NCI-H69 (cell line): ENCODE measurements around the gene GPR3.
"Not testable (repeated sequence)": the region's sequence is repeated elsewhere in the genome, so short reads cannot be mapped to it uniquely, and the experiment has no call there.

ENCODE experiments used
- DNase-seq: peaks from one replicate; lab custom pipeline; 2025; lab: John Stamatoyannopoulos, UW

Gene GPR3

DNA sequence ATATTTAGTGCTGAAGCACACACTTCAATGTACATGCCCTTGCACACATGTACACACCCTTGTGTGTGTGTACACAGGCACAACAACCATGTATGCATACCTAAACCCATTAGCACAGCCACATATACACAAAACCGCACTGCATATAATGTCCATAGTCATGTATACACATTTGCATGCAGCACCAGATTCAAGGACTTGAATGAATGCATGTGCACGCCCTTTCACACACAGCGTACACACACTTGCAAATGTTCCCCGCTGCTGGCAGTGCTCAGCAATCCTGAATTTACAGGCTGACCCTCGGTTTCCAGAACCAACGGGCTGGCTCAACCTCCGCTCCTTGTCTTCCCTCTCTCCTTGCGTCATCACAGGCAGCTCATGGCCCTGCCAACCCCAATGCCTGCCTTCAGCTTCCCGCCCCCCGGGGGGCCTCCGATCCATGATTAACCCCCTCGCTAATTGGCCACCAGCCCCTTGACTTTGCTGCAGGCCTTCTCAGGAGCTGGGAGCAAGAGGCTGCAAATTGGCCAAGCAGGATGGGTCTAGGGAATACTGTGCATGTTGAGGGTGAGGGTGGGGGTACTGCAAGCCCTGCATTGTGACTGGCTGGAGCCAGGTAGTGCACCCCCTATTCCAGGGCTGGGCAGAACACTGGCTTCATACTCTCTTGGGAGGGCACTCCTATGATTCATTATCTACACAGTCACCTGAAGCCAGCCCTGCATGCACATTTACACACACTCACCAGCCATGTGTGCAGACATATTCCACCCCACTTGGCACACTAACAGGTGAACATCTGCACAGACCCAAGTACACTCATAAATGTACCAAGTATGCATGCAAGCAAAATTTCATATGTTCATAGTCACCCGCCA is 7.9 kb downstream of the GPR3 start:
- DNase-seq = peak; percentile 61

DNA sequence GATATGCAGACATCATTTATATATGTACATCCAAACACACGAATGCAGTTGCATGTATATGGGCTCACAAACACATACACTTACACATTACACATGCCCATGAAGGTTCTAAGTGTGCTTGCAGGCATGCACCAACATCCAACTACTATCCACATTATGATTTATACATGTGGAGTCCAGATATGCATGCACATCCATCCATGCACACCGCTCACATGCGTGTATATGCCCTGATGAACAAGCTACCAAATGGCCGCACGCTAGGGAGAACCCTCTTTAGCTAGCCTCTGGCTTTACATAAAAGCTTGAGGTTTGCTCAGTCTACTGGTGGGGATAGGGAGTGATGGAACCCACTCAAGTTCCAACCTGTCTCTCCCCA is 8.5 kb downstream of the GPR3 start:
- DNase-seq = no peak

DNA sequence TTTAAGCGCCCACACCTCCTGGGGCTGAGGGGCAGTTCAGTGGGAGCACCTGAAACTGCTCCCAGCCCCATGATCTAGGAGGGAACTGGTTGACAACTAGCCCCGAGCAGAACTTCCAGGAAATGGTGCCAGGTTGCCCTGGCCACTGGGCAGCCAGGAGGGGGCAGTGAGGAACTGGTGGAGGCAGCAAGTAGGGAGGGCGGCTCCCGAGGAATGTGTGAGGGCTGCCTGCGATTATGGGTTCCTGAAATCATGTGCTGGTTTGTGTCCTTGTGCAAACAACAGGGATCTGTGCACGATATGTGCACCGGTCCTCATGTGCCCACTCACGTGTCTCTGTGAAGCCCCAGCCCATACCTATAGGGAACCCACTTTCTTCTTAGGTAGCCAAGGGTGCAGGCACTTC is 9.9 kb downstream of the GPR3 start:
- DNase-seq = peak; percentile 30

DNA sequence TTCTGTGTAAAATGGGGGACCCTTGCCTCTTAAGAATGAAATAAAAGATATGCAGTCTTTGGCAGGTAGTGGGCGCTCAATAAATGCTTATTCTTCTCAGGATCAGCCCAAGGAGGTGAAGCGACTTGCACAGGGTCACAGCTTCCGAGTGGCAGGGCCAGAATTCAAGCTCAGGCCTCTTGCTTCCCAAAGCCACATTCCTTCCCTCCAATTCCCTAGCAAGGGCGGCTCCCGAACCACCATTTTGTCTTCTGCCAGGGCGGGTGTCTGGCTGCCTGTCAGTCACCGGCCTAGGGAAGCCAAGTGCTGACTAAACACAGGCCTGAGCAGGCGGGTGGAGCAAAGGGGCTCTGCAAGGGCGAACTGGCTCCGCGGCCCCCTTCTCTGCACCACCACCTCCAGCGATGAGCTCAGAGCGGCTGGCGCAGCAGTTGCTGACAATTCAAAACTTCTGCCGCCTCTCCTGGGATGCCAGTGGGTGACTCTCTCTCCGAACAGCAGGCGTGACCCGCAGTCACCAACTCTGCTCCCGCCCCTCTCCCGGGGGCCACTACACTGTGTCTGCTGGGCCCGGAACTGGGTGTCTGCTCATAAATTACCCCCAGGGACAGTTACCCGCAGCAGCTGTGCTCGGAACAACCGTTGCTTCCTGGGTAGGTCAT is 10.8 kb downstream of the GPR3 start:
- peak; percentile 2 for DNase-seq

DNA sequence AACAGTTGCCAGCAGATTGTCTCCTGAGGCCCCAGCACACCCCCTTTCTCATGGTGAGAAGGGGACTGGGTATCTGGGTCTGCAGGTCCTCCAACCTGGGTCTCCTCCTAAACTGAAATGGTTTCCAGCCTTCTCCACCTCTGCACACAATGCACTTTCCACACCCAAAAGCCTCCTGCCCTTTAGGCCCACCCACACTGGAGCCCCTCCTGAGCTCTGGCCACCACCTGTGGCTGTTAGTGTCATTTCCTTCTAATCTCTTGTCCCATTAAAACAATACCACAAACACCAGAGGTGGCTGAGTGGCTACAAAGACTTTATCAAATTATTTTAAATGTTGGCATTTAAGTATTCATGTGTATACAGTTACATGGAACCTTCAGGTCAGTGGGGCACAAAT is 11.5 kb downstream of the GPR3 start:
- no peak for DNase-seq

DNA sequence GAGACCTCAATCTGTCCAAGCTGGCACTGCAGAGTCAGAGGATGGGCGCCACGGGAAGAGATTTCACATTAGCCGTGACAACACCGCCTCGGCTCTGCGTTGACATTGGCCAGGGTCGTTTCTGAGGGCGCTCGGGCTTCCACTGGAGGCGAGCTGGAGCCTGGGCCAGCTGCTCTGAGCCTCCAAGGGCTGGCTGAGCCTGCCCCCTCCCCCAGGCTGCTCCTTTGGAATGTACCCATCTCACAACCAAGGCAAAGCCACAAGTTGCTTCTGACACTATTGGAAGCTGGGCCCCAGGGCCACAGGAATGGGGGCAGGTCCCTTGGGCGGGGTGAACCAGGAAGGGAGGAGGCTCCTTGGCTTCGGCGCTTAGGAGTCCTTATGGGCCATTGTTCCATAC is 12.7 kb downstream of the GPR3 start:
- no peak for DNase-seq

DNA sequence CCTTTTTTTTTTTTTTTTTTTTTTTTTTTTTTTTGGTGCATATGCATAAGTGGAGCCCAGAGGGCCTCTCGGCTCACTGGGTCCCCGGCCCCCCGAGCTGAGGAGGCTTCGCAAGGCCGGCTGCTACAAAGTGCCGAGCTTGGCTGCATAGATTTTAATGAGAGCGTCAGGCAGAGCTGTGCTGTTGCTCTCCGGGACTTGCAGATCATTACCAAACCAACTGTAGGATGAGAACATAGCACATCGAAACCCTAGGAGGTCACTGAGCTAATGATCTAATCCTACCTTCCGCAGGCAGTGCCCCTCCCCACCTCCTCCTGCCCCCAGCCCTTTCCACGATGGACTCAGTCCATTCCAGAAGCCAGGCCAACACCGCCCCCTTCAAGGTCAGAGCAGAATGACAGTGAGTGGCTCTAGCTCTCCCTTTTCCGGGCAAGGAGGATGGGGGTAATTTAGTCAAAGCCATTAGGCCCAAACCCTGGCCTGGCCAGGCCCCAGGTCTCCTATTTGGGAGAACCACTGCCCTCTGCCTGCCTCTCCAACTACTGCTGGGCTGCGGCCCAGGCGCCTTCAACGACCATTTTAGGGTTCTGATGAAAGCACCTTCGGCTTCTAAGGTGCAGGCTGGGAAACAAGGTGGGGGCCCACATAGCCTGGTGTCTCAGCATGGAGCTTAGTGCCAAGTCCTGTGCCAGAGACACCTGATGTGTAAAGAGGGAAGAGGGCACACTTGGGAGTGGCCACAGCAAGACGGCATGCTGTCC is 13.4 kb downstream of the GPR3 start:
- DNase-seq = not testable (repeated sequence)

DNA sequence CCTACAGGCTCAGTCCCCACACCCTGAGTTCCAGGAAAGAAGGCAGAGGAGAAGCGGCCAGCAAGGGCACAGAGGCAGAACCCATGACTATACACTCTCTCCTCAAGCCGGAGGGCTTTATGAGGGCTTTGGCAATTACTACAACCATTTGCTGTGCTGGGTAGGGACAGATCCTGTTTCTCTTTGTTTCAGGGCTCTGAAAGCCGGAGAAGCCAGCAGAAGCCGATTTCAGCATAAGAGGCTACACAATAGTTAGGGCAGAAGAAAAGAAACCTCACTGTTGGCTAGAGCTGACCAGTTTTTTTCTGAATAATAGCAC is 13.9 kb downstream of the GPR3 start:
- no peak for DNase-seq

DNA sequence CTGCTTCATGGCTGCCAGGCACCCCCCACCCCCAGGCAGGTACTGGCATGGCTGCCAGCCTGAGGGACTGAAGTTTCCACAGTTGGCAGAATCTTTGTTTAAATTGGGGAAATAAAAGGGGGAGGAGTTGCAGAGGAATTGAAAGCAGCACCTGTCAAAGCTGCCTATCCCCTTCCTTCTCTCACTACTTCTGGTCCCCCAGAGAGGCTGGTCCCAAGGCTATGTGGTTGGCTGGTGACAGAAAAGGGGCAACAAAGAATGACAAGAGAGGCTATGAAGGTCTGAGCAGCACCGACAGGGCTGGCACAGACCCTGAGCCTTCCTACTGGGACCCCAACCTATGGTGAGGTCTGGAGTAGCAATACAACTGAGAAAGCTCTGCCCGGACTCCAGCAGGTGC is 14.4 kb downstream of the GPR3 start:
- not testable (repeated sequence) for DNase-seq

DNA sequence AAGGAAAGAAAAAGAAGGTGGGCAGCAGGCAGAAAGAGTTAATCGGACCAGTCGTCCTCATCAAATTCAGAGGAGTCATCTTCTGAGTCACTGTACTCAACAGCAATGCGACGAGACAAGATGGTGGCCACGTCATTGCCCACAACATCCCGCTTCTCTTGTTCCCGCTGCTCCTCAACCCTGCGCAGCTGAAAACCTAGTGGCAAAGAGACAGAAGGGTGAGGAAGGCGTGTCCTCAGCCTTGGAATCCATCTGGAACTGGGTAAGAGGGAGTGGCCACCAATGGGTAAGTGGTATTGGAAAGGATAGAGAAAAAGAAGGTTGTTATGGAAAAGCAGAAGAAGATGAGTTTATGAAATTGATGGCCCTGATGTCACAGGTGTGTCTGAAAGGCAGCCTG is 15.7 kb downstream of the GPR3 start:
- no peak for DNase-seq

DNA sequence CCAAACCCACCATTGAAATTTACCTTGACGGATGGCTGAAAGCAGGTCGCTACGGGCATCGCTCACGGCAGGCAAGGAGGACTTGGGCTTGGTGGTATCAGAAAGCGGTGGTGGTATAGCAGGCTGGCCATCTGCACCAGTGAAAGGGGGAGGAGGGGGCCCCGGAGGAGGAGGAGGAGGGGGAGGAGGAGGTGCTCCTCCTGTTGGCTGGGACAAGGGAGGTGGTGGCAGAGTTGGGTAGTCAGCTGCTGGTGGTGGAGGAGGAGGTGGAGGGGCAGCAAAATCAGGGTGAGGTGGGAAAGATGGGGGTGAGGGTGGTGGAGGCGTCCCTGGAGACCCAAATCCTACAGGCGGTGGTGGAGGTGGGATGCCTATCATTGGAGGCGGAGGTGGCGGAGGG is 17.2 kb downstream of the GPR3 start:
- DNase-seq = no peak

DNA sequence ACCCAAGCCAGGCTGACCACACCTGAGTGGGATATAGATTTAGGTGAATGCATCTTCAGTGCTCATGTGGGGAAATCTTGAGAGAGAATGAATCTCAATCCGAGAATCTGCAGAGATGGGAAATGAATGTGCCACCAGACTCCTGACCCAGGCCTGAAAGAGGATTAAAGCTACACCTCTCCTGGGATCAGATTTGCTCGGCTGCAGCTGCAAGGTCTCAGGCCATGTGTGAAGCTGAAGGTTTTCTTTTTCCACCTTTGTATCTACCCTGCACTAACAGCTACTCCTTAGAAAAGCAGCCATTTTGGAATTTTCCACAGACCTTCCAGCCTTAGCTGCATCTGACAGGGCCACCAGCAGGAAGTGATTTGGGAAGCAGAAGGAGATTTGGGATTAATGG is 18.3 kb downstream of the GPR3 start:
- no peak for DNase-seq

DNA sequence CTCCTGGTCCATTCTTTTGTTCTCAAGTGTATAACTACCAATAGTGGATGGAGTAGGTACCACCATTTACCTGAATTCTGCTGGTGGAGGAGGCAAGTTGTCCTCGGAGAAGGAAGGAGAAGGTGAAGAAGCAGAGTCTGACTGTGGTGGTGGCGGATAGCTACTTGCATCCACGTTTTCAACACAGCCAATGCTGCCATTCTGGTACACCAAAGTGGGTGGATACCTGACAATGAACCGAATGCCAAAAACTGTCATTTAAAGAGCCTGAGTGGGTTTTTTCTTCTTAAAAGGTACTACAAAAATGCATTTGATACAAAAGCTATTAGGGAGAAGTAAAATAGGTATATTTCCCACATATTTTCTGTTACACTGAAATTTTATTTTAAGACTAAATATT is 20.1 kb downstream of the GPR3 start:
- DNase-seq = no peak

DNA sequence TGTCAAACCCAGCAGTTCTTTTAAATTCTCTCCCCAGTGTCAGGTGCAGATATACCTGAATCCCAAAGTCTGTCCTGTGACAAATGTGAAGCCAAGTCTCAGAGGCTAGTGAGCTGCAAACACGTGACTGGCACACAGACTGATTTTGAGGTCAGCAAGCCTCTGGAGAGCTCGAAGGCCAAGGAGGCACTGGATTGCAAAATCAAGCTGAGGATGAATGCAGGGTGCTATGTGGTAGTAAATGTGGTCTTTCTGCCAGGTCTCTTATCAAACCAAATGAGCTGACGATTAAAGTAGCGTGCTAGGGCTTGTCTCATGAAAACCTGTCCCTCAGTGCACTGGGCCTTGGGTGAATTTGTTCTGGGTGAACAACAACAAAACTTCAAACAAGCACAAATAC is 20.6 kb downstream of the GPR3 start:
- no peak for DNase-seq

DNA sequence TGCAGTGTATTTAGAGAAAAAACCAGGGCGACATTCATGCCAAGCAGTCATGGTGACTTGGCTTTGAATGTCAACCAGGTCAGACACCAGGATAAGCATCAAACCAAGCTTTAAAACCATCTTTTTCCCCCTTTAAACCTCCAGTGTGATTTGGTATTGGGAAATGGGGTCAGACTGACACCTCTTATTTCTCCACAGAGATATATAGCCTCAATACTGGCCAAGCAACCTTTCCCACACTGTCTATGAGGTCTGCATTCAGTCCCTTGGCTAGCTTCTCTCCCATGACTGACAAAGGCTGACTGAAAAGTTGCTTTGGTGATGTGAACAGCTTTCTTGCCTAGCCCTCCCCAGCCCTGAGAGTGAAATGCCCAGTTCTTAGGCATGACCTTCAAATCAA is 21.7 kb downstream of the GPR3 start:
- DNase-seq = no peak

DNA sequence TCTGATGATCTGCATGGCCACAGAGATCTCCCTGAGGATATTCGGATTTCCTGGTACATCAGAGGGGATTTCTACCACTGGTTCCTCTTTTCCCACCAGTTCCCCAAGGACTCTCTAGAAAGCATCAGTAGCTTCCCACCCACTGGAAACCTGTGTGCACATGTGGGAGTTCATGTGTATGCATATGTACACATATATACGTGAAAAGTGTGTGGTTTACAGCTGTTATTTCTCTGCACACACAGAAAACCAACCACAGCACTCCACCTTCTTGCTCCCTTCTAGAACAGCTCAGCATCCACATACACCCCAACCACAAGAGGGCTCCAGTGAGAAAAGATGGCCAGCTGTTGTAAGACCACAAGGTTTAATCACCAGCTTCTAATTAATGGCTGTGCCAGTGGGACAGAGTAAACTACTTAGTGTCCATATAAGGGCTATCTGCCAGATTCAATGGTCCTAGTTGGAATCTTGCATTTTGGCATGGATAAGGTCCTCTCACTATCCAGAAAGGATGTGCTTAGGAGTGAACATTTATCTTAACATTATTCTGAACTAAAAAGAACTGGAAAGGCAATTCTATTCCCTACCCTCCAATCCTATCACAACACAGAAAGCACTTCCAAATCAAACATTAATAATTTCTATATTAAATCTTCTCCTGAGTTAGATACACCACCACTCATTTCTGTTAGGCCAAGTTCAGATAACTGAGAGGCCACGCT is 24.1 kb downstream of the GPR3 start:
- DNase-seq = peak; percentile 86

DNA sequence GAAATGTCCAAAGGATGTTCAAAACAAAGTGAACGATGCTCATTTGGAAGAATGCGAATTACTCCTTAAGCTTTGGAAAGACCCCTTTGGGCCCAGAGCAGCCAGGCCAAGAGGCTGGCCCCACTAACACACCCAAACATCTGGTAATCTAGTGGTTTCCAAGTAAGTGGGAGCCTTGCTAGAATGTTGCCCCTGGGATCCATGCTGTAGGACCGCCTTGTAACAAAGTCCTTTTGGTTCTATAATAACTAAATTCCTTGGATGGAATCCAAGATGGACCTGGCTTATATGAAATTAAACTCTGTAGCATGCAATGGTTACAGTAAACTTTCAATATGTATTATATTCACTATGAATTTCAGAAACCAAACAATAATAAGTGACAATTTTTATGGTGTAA is 25.3 kb downstream of the GPR3 start:
- no peak for DNase-seq

DNA sequence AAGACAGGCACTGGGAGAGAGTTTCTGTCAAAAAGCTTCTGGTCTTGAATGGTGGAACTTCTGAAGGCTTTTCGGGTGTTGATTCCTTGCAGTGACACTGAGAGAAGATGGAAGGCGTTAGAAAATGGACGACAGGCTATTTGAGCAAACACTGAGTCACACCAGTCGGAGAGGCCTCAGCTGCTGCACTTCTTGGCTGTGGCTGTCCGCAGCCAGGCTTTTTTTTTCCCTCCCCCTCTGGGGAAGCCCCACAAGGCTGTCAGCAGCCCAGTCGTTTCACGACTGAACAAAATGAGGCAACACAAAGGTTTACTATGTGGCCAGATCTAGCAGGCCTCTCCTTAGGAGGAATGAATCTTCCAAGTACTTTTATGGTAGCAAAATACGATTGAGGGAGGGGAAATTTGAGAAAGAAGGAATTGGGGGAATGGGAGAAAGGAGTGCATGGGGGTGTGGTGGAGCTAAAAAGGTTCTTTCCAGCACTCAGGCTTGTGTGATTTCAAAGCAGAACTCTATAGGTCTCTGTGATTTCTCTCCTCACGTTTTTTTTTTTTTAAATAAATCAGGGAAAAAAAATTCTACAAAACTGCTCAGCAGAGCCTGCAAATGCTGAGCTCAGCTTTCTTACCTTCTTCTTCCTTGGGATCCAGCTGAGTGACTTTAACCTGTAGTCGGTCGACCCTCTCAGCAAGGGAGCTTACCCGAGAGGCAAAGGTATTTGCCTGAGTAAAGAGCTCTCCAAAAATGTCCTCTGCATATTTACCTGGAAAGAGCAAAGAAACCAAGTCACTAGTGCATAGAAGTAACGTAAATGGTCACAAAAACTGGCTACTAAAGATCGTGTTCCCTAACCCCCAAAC is 26.1 kb downstream of the GPR3 start:
- DNase-seq = no peak

DNA sequence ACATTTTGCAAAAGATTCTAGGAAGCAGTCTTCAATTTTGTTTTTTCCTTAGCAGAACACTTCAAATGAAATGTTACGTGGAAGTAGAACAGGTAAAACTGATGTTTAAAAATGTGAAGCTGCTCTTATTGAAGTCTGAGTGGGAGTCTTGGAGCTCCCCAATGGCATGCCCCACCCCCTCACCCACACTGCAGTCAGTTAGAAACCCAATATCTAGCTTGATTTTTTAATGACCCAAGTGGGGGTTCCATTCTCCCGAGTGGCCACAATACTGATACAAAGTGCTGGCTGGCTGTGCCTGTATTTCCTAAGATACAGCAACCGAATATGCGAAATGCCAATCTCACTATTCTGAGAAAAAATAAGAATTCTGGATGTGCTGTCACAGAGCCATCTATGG is 31.3 kb downstream of the GPR3 start:
- DNase-seq = no peak

DNA sequence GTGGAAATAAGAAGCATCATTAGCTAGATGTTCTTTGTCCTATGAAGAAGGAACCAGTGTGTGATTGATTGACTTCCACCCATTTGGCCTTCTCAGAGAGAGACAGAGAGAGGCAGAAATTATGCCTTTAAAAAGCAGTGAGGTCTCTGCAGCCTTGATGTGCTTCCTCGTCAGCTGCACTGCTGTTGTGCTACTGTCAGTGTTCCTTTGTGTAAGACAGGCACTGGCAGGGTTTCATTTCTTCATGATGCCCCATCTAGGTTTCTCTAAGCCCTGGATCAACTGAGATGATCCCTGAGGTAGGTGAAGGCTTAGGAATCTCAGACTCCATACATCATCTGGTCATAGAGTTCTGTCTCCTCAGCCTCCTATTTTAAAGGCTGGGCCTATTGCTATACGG is 34.9 kb downstream of the GPR3 start:
- DNase-seq = no peak

DNA sequence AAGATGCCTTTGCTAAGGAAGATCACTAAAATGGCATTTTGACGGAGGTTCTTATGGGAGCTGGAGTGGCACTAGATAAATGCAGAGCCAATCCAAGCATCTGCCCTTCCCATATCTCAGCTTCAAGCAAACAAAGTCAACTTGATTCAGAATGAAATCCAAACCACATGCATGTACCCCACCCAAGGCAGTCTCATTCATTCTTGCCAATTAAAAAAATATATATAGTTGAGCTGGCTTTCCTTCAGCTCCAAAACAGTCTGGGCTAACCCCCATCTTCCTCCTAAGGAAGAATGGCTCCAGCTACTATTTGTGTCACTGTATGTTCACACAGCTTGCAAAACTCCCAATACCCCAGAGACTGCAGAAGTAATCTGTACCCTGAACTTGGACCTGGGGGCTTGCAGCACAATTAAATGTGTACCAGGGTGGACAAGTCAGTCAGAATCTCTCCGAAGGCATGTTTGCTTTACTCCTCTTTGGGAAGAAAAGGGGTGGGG is 35.4 kb downstream of the GPR3 start:
- no peak for DNase-seq
